ENCODE measurements around the gene CRABP2. TPM values are rescaled to one million over a fixed set of nuclear protein-coding genes. Genes with fewer than 3 reads are reported as not detected.

Gene CRABP2
- total and polyA plus RNA-seq, 2 of the 13 experiments (the other 11 are each of a cell fraction or from before 2014, with no cell fraction given) = 0.40 to 0.60 TPM

GRCh38 chr1:156746728-156747631 lies 41.6 kb upstream of the CRABP2 start (continued):
- TF ChIP-seq ZUFSP (CRISPR knock-in tag; IDR thresholded peaks at IDR 0.05; ENCODE audit: borderline replicate concordance) (no peak), PAWR (CRISPR knock-in tag; IDR thresholded peaks at IDR 0.05; ENCODE audit: borderline replicate concordance) (no peak), PRDM4 (CRISPR knock-in tag; IDR thresholded peaks at IDR 0.05; ENCODE audit: borderline replicate concordance) (no peak), ZNF280D (CRISPR knock-in tag; IDR thresholded peaks at IDR 0.05) (no peak), ETV5 (CRISPR knock-in tag; IDR thresholded peaks at IDR 0.05; ENCODE audit: borderline replicate concordance) (peak; percentile 7; the same call in 1 of the 2 replicates), ZNF136 (CRISPR knock-in tag; IDR thresholded peaks at IDR 0.05; ENCODE audit: low read depth) (no peak), SMC3 (IDR thresholded peaks at IDR 0.05; ENCODE audit: low read length) (no peak), ZNF121 (CRISPR knock-in tag; IDR thresholded peaks at IDR 0.05) (peak; percentile 66; the same call in 1 of the 2 replicates), CSRNP1 (CRISPR knock-in tag; IDR thresholded peaks at IDR 0.05) (no peak), ZNF556 (CRISPR knock-in tag; IDR thresholded peaks at IDR 0.05; ENCODE audit: borderline replicate concordance) (no peak), ZNF703 (CRISPR knock-in tag; IDR thresholded peaks at IDR 0.05; ENCODE audit: borderline replicate concordance) (no peak), ZNF776 (CRISPR knock-in tag; IDR thresholded peaks at IDR 0.05) (no peak), ARNT (IDR thresholded peaks at IDR 0.05) (no peak), SUZ12 (IDR thresholded peaks at IDR 0.05; ENCODE audit: low read depth, low read length) (peak; percentile 44; the same call in 1 of the 2 replicates), ZKSCAN8 (CRISPR knock-in tag; IDR thresholded peaks at IDR 0.05; ENCODE audit: borderline replicate concordance) (0 out of 2 replicates have a peak, but pooled peaks have one; percentile 47), FOSL1 (CRISPR knock-in tag; IDR thresholded peaks at IDR 0.05; ENCODE audit: borderline replicate concordance) (no peak), CTCF (CRISPR knock-in tag; IDR thresholded peaks at IDR 0.05) (peak; percentile 51)
